Activated CD8-positive, alpha-beta memory T cell treated with anti-CD3 and anti-CD28 coated beads for 36 hours (primary cell): ENCODE results near the gene SPATA33. TPM values are rescaled to one million over a fixed set of nuclear protein-coding genes. Genes with fewer than 3 reads are reported as not detected.

Experiments
- CTCF ChIA-PET: fragments of 350-600 bp; sonication (Branson Sonifier 250); formaldehyde crosslinking; loops from one replicate; lab custom pipeline; 2021; ENCODE audit warnings: antibody characterized with exemption; lab: Charles Lee
- POLR2A ChIA-PET: fragments of 350-600 bp; sonication (Branson Sonifier 250); formaldehyde crosslinking; loops from one replicate; lab custom pipeline; 2021; ENCODE audit warnings: antibody characterized with exemption; lab: Charles Lee
- total RNA-seq, 2 experiments: library from RNA; stranded (reverse); gene quantifications; one replicate each; pipeline ENCODE4 v1.2.3, GENCODE V29; 2021

The SPATA33 gene
- total RNA-seq, 2 experiments from 2014 or later: 13.7 to 14.4 TPM

DNA sequence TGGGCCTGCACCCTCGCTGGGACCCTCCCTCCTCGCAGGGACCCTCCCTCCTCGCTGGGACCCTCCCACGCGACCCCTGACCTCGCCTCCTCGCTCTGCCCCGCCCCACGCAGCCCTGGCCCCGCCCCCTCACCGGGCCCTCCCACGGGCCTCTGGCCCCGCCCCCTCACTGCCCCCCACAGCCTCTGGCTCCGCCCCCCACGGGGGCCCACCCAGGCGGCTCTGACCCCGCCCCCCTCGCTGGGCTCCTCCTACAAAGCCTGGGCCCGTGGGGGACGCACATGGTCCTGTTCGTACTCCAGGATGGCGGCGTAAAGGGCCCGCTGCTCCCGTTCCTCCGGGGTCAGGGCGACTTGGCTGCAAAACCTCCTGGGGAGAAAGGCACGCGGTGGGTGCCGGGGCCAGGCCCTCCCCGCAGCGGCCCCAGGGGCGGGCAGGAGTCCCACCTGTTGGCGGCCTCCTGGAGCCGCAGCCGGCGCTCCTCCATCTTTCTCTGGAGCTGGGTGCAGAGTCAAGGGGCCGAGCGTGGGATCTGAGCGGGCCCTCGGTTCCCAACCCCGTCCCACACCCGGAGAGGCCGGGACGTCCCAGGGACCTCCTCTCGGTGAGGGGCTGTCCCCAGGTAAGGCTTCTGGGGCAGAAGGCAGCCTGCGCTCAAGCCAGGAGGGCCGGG, 54.1 kb downstream of the SPATA33 start:
- CTCF ChIA-PET: no interaction called here
- POLR2A ChIA-PET: interaction anchor here (1.4 to 2.8 kb wide), 2 partner anchors 9 to 11 kb away, joined by 3 to 10 read pairs; partner anchors contain the start of gene VPS9D1

GRCh38 chr16:89712274-89712781, 54.7 kb downstream of the SPATA33 start:
- POLR2A ChIA-PET: interaction anchor here (1.4 to 2.8 kb wide), 2 partner anchors 8 to 11 kb away, joined by 3 to 10 read pairs; partner anchors contain the start of gene VPS9D1
- CTCF ChIA-PET: interaction anchor here (0.8 to 0.9 kb wide), 3 partner anchors 11 to 25 kb away, joined by 3 read pairs; partner anchors contain the start of gene SPATA2L

DNA sequence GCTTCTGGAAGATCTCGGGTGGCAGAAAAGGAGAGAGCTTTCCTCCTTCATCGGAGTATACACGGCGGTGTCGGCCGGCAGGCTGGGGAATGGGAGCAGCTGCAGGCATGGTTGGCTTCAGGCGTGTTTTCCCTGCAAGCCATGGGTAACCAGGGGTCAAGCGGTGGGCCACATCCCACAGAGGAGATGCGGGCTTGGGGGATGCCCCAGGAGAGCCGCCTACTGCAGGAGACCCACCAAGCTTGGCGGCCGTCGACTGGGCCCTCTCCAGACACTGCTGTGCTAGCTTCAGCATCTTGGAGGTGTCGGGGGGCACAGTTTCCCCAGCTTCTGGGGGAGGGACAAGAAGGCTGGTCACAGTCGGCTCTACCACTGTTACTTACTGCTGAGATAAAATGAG, 58.9 kb downstream of the SPATA33 start:
- ChIA-PET POLR2A (interaction anchor here (1.4 kb wide), 1 partner anchor 99 kb away, joined by 3 read pairs; no protein-coding TSS in a partner anchor), CTCF (interaction anchor here (1.0 to 3.5 kb wide), 2 partner anchors 10 to 38 kb away, joined by 3 to 10 read pairs; no protein-coding TSS in a partner anchor)

- POLR2A ChIA-PET: interaction anchor here (1.4 kb wide), 1 partner anchor 99 kb away, joined by 3 read pairs; no protein-coding TSS in a partner anchor
- CTCF ChIA-PET: interaction anchor here (1.0 to 3.5 kb wide), 2 partner anchors 11 to 39 kb away, joined by 3 to 10 read pairs; no protein-coding TSS in a partner anchor
These were observed 59.5 kb downstream of the SPATA33 start for GRCh38 chr16:89716916-89717687.

GRCh38 chr16:89717688-89718505, 60.3 kb downstream of the SPATA33 start:
- CTCF ChIA-PET: interaction anchor here (3.5 kb wide), 1 partner anchor 11 kb away, joined by 10 read pairs; no protein-coding TSS in a partner anchor
- POLR2A ChIA-PET: interaction anchor here (1.4 kb wide), 1 partner anchor 98 kb away, joined by 3 read pairs; no protein-coding TSS in a partner anchor

Other genes starting within 250 kb of the SPATA33 start
- gene ANKRD11, start 167.3 kb upstream of the SPATA33 start, total RNA-seq: 100 to 1,000 TPM; 152 to 159 TPM
- gene SPG7, start 149.4 kb upstream of the SPATA33 start, total RNA-seq: 10 to 100 TPM; 71.9 to 79.6 TPM
- gene RPL13, start 97.2 kb upstream of the SPATA33 start, total RNA-seq: 1,000 to 10,000 TPM; 2,645 to 2,648 TPM
- gene CPNE7, start 82.1 kb upstream of the SPATA33 start, total RNA-seq: 1 to 10 TPM; 5.6 to 7.0 TPM
- gene DPEP1, start 44.2 kb upstream of the SPATA33 start, total RNA-seq: not detected
- gene CHMP1A, start 128 bp upstream of the SPATA33 start, total RNA-seq: 10 to 100 TPM; 80.5 to 80.8 TPM
- 10 to 100 TPM; 89.7 to 93.2 TPM for gene CDK10, start 28.9 kb downstream of the SPATA33 start, total RNA-seq
- 1 to 10 TPM; 7.4 to 7.9 TPM for gene SPATA2L, start 43.9 kb downstream of the SPATA33 start, total RNA-seq
- 1 to 10 TPM; 2.0 to 2.6 TPM for gene VPS9D1, start 63.1 kb downstream of the SPATA33 start, total RNA-seq
- gene ZNF276, start 63.7 kb downstream of the SPATA33 start, total RNA-seq: 10 to 100 TPM; 28.7 to 28.9 TPM
- gene FANCA, start 158.8 kb downstream of the SPATA33 start, total RNA-seq: 100 to 1,000 TPM; 112 to 116 TPM
- under 1 TPM; 0.57 to 0.78 TPM for gene SPIRE2, start 170.6 kb downstream of the SPATA33 start, total RNA-seq
- gene TCF25, start 215.8 kb downstream of the SPATA33 start, total RNA-seq: 100 to 1,000 TPM; 146 to 153 TPM